Uterus (tissue), 2 donors: Measurements from ENCODE around the gene NOL4L.
A peak's percentile ranks its signal among the peaks of the same experiment; 100 is the strongest.

ENCODE experiments used
- POLR2A ChIP-seq, 2 donors: fragments of 450-650 bp; IDR thresholded peaks; one replicate each; pipeline ENCODE4 v1.6.1; 2016; ENCODE audit warnings: antibody characterized with exemption in 2 of 2, mild to moderate bottlenecking in 1 of 2, moderate library complexity in 1 of 2
- TF ChIP-seq, protein P1 (sequence below), 4 experiments: fragments of 200-600 bp in 2 of 4; fragments of 450-650 bp in 2 of 4; sonication (generic) in 2 of 4; IDR thresholded peaks; one replicate each; pipeline ENCODE4 v1.5.1; 2016 to 2019; ENCODE audit warnings: antibody characterized with exemption in 4 of 4, mild to moderate bottlenecking in 2 of 4, moderate library complexity in 1 of 4

DNA sequence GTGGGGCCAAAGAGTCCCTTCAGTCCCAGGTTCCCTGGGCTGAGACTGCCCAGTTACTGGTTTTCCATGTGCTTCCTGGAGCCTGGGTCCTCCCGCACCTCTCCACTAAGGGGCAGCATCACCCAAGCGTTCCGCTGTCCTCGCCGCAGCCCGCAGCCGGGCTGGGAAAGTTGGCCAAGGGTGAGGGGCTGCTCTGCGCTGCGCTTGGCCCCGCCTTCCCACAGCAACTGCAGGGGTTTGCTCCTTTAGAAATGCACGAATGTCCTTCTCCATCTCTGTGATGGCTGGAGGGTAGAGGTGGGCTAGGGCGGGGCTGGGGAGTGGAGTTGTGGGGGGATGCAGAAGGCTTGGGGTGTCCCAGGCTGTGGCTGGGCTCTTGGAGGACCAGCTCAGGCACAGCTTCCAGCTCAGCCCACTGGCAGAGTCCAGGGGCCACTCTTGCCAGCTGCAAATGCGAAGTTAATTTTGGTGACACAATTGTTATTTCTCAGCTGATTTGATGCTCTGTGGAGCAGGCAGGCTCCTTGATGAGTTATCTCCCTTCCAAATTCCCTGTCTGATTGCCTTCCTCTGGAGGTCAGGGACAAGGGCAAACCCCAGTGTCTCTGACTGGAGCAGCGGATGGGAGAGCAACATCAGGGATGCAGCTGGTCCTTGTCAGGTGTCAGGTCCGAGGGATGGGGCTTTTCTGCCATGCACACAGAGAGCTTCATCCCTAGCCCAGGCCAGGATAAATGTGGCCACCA, 63.2 kb downstream of the NOL4L start:
- TF ChIP-seq, protein P1, sequence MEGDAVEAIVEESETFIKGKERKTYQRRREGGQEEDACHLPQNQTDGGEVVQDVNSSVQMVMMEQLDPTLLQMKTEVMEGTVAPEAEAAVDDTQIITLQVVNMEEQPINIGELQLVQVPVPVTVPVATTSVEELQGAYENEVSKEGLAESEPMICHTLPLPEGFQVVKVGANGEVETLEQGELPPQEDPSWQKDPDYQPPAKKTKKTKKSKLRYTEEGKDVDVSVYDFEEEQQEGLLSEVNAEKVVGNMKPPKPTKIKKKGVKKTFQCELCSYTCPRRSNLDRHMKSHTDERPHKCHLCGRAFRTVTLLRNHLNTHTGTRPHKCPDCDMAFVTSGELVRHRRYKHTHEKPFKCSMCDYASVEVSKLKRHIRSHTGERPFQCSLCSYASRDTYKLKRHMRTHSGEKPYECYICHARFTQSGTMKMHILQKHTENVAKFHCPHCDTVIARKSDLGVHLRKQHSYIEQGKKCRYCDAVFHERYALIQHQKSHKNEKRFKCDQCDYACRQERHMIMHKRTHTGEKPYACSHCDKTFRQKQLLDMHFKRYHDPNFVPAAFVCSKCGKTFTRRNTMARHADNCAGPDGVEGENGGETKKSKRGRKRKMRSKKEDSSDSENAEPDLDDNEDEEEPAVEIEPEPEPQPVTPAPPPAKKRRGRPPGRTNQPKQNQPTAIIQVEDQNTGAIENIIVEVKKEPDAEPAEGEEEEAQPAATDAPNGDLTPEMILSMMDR (IDR thresholded peaks at IDR 0.05) = peak; percentile 75 to 92 (median 88)
- TF ChIP-seq POLR2A (IDR thresholded peaks at IDR 0.05) = no peak
